Hepatocyte (in vitro differentiated cells): Measurements from ENCODE around the gene NUDT15.

ENCODE experiments used
- CTCF ChIP-seq: fragments of 200-600 bp; sonication (generic); IDR thresholded peaks from 2 replicates; pipeline ENCODE4 v1.5.1; 2016; ENCODE audit warnings: antibody characterized with exemption, mild to moderate bottlenecking; ENCODE audit not compliant: poor library complexity
- EZH2 ChIP-seq: fragments of 200-600 bp; sonication (generic); IDR thresholded peaks from 2 replicates; pipeline ENCODE4 v1.6.1; 2016; ENCODE audit warnings: antibody characterized with exemption, mild to moderate bottlenecking, borderline replicate concordance

DNA sequence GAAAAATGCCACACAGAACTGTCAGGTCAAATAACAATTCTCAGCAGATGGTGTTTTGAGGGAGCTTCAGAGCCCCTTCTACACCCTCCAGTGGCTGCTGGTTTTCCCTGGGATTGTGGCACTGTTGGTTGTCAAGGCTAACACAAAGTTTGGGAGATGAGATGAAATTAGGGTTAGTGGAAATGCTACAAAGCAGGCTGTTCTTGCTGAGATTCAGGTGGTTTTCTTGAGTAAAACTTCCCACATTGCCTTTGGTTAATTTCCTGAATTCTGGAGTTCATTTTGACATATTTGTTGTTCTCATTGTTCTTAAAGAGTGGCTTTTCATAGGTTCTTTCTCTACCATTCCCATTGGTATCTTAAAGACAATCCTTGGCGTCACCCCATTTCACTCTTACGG, 35.3 kb downstream of the NUDT15 start:
- TF ChIP-seq CTCF (no peak), EZH2 (no peak)
